NOMO-1 (cell line): ENCODE measurements around the gene MYOM1.
A peak's percentile ranks its signal among the peaks of the same experiment; 100 is the strongest.

ENCODE experiments used
- DNase-seq, 2 experiments: peaks; one replicate each; lab custom pipeline; 2025; ENCODE audit not compliant: unreplicated experiment in 2 of 2; lab: John Stamatoyannopoulos, UW

The MYOM1 gene

GRCh38 chr18:3120356-3120755, 99.4 kb downstream of the MYOM1 start:
- no peak for DNase-seq

- no peak for DNase-seq
These were observed 100.1 kb downstream of the MYOM1 start for GRCh38 chr18:3119401-3120341.

- no peak for DNase-seq
These were observed 101.4 kb downstream of the MYOM1 start for GRCh38 chr18:3118195-3119010.

GRCh38 chr18:3117493-3118192, 102.1 kb downstream of the MYOM1 start:
- DNase-seq = no peak

GRCh38 chr18:3115447-3116030, 104.2 kb downstream of the MYOM1 start:
- peak; percentile 8 to 12 for DNase-seq

DNA sequence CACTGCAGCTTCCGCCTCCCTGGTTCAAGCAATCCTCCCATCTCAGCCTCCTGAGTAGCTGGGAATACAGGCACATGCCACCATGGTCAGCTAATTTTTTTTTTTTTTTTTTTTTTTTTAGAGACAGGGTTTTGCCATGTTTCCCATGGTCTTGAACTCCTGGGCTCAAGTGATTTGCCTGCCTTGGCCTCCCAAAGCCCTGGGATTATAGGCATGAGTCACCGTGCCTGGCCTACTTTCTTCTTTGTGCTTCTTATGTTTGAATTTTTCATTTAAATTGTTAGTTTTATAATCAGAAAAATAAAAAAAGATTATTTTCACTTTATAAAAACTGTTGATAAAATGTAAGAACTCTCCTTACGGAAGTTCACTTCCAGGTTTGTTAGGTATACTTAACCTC, 105.3 kb downstream of the MYOM1 start:
- DNase-seq = no peak

DNA sequence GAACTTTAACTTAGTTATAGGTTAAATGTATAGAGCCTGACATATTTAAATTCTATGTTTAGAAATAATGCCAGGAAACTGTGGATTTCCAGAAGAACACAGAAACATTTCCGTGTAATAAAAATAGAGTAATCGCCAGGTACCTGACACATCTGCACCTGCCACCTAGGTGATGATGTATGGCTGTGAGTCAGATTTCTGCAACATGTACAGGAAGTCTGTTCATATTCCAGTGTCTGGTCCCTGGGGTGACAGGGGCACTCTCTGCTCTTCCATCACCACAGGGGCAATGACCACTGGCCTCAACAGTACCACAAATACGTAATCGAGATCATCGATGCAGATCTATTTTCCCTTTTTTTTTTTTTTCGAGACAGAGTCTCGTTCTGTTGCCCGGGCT, 105.7 kb downstream of the MYOM1 start:
- no peak for DNase-seq

DNA sequence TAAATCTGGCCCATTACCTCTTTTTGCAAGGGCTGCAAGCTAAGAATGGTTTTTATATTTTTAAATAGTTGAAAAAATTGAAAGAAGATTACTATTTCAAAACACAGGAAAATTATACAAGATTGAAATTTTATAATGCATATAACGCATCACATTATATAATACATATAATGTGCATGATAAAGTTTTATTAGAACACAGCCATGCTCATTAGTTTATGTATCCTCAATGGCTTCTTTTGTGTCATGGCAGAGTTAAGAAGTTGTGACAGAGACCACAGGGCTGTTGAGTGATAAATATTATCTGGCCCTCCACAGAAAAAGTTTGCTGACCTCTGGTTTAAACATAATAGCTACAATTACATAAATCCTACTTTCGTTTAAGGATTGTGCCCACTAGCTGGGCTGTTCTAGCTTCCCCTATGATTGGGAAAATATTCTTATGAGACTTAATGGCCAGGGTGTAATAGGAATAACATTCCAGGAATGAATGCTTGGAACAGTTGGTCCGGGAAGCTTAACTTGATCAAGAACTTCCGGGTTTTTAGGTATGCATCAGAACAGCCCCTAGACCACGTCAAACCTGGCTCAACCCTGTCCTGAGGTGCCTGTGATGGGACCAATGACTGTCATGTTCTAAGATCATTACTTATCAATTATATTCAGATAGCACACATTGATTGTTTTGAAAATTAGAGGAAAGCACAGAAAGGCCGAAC, 108.1 kb downstream of the MYOM1 start:
- no peak for DNase-seq

DNA sequence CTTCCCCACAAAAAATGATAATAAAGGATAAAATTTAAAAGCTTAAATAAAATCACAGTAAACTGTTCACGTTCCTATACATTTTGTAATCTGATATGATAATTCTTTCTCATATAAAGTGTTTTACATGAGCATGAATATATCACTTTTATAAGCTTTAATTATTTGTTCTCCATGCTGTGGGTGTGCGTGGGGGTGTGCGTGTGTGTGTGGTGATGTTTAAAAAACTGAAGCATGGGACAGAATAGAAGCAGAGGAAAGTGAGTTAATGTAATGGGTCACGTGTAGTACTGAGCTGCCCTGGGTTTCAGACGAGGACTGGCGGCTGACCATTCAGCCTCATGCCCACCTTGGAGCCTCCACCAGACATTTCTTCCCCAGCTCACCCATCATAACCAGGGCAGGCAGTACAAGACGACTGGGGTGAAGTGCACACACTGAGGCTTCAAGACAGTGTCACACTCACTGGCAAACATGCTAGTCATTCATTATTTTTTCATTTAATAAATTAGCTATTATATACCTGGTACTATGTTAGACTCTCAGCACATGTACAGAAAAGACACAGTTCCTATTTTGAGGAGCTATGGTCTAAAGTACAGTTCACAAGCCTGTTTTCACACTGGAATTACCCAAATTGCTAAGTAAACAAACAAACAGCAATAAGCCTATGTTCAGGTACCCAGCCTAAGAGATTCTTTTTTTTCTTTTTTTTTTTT, 109.6 kb downstream of the MYOM1 start:
- DNase-seq = no peak

DNA sequence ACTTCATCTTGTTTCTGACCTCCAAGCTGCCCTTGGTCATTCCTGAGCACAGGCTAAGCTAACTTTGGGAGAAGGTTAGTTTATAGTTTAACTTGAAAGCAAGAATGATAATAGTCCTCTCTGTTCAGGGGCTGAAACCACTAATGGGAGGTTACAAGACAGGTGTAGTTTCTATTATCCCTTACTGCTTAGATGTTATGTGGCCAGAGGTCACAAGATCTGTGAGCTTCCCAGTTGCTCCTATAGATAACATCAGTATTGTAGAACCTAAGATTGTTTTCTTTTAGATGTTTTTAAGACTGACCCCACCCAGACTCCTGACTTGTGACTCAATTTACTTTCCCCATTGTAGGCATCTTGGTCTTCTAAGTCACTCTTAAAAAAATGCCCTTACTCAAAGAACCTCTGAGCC, 112.0 kb downstream of the MYOM1 start:
- DNase-seq = no peak

DNA sequence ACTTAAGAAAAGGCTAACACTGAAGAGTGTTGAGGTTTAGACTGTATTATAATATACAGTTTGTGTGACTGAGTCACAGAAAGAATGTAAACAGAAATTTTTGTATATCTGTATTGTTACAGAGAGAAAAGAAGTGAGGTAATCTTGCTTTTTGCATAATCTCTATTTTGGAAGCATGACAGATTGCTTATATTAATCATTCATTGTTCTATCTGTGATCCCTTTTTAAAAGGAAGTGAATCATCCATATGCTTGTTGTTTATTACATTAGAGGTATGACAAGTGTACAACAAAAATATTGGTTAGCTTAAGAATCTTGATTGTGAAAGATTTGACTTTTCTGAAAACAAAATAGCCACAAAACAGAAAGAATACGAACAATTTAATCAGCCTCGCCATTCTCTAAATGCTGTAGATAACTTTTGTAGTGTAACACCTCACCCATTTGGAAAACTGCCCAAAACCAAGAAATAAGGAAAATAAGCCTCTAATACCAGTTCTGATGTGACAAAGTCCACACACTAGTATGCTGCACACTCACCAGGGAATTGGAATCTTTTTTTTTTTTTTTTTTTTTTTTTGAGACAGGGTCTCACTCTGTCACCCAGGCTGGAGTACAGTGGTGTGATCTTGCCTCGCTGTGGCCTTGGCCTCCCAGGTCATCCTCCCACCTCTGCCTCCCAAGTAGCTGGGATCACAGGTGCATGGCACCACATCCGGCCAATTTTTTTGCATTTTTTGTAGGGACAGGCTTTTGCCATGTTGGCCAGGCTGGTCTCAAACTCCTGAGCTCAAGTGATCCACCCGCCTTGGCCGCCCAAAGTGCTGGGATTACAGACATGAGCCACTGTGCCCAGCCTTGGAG, 115.3 kb downstream of the MYOM1 start:
- no peak for DNase-seq

DNA sequence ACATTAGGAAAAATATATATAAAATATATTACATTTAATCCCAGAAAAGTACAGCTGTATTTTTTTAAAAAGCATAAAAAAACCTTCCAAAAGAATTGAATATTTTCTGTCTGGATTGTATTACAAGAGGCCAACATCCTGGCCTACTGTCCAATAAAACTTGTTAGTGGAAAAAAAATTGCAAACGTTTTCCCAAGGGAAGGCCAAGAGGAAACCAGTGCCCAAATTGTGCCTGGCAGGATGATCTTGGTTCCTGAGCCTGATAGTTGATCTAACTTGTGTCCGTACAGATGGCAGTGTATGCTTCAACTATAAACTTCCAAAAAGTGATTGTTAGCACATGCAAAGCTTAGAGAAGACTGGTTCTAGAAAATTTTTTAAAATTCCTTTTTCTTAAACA, 116.2 kb downstream of the MYOM1 start:
- DNase-seq = no peak

GRCh38 chr18:3102983-3103382, 116.8 kb downstream of the MYOM1 start:
- DNase-seq = no peak

GRCh38 chr18:3100498-3101132, 119.2 kb downstream of the MYOM1 start:
- no peak for DNase-seq

DNA sequence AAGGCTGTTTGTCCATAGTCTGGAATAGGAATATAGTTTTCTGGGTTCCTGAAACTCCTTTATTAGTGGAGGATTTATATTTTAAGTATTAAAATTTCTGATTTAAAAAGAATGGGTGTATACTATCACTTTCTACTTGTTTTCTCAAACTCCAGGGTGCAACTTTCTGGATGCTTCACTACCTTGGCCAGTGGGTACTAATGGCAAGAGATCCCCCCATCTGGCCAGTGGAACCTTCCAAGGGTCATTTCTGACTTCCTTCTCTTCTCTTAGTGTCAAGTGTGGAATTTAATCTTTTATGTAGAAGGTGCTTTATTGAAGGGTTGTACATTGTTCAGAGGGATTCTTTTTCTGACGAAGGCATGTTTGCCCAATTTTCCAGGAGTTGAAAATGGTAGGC, 120.4 kb downstream of the MYOM1 start:
- no peak for DNase-seq

DNA sequence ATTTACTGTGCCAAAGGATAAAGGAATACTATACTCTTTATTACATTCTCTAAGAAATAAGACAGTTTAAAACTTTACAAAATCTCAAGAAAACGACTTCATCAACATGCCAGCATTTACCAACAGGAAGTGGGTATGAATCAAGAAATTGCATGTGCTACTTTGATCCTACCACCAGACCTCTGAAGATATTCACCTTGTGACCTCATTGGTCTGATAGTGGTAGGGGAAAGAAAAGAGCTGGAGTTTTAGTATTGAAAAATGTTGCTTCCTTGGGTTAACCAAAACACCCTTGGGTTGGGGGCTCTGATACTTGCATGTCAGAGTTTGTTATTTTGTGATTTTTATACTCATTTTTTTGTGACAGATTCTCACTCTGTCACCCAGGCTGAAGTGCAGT, 122.7 kb downstream of the MYOM1 start:
- peak in 1 of 2 experiments; percentile 22 for DNase-seq

DNA sequence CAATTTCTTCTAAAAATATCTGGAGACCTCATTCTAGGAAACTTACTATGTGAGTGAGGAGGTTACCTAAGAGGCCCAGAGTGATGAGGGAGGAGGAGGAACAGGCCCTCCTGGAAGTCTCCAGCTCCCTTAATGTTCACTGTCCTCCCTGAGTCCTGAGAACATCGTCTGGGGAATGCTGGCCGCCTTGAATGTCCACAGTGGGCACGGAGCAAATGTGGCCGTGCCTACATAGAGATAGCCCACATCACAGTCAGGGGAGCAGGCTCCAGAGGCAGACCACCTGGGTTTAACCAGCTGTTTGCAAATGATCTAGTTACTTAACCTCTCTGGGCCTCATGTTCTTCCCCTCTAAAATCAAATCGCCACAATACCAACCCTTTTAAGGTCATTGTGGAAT, 123.8 kb downstream of the MYOM1 start:
- DNase-seq = no peak

DNA sequence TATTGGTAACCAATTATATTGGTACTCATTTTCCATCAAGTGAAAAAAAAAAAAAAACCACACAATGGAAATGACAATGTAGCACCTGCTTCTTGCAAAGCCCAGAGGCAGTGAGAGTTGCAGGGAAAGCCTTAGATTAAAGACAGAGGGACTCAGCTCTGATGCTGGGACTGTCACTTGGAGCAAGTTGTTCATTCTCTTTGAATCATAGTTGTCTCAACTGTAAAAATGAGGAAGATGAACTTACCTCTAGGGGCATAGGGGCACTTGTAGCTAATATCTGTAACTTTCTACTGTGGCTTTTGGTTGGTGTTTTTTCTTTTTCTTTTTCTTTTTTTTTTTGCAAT, 125.5 kb downstream of the MYOM1 start:
- DNase-seq = no peak
